Activated T-cell treated with anti-CD3 and anti-CD28 coated beads, Interleukin-2, amount 50 U/mL, for 72 hours (primary cell): Measurements from ENCODE around the gene PRSS27. TPM values are rescaled to one million over a fixed set of nuclear protein-coding genes. Genes with fewer than 3 reads are reported as not detected.
"Not testable (repeated sequence)": the region's sequence is repeated elsewhere in the genome, so short reads cannot be mapped to it uniquely, and the experiment has no call there.

ENCODE experiments used
- ATAC-seq, 2 donors: fragments of 150-1000 bp; cut with Tn5 transposase; replicated peaks in 1 of 2; 2 replicates each; pipeline ENCODE4 v1.10.0; 2021; ENCODE audit warnings: moderate library complexity in 2 of 2, mild to moderate bottlenecking in 1 of 2
- DNase-seq, 2 donors: peaks; one replicate each; pipeline ENCODE4 v3.0.0; 2021 to 2022; ENCODE audit warnings: mixed read lengths in 1 of 2
- H3K27ac Mint-ChIP-seq: one replicate; pipeline ENCODE4 v1.8.0; 2022; ENCODE audit warnings: mild to moderate bottlenecking, moderate library complexity, mixed read lengths
- H3K27me3 Mint-ChIP-seq: one replicate; pipeline ENCODE4 v1.8.0; 2022; ENCODE audit warnings: low read depth, mixed read lengths
- H3K36me3 Mint-ChIP-seq, 2 donors: one replicate each; pipeline ENCODE4 v1.8.0; 2022; ENCODE audit warnings: mixed read lengths in 2 of 2, mild to moderate bottlenecking in 1 of 2; ENCODE audit not compliant: insufficient read depth in 2 of 2
- H3K4me1 Mint-ChIP-seq: one replicate; pipeline ENCODE4 v1.8.0; 2022; ENCODE audit warnings: low read depth, mixed read lengths
- H3K4me3 Mint-ChIP-seq, 2 donors: one replicate each; pipeline ENCODE4 v1.8.0; 2022; ENCODE audit warnings: mild to moderate bottlenecking in 2 of 2, mixed read lengths in 2 of 2, moderate library complexity in 2 of 2
- H3K9me3 Mint-ChIP-seq, 2 donors: one replicate each; pipeline ENCODE4 v1.8.0; 2022; ENCODE audit warnings: mixed read lengths in 2 of 2
- total RNA-seq, 2 donors: library from RNA; stranded (reverse); gene quantifications; one replicate each; pipeline ENCODE4 v1.2.3, GENCODE V29; 2022

Gene PRSS27
- total RNA-seq, 2 donors from 2014 or later: 7.6 to 8.8 TPM

DNA sequence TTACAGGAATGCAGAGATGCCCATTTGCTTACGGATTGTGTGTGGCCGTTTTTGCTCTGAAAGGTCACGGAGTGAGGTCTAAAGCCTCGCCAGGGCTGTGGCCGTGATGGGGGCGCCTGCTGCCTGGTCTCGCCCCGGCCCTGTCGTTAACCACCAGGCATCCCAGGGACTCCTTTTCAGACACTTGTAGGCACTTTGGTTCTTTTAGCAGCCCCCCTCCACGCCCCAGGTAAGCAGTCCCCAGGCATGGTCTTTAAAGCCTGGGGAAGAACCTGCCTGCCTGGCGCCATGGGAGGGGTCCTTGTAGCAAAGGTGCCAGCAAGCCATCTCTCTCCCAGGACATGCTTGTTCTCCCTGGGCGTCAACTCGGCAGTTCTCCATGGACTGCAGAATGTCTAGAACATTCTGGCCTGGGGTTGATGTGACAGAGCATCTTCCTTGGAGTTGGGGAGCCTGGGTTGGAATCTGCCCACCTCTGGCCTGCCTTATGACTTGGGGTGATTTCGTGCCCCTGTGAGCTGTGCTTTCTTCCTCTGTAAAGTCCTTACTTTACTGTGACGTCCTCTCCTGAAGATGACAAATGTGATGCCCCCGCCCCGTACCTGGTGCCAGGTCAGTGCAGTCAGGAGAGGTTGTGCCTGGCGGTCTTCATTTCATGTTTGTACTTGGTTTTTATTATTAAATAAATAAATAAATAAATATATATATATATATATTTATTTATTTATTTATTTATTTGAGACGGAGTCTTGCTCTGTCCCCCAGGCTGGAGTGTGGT lies 32.3 kb downstream of the PRSS27 start:
- Mint-ChIP-seq H3K27me3 (no peaks in the 10 kb centered on the region), H3K27ac (peak overlapping the region; percentile 95), H3K9me3 (no peaks in the 10 kb centered on the region), H3K4me1 (peaks cover 36% of the 10 kb centered on the region), H3K36me3 (peaks cover 0 to 2% of the 10 kb centered on the region in 2 donors), H3K4me3 (peak overlapping the region; percentile 89 to 91)
- DNase-seq: no peak
- ATAC-seq: no peak

DNA sequence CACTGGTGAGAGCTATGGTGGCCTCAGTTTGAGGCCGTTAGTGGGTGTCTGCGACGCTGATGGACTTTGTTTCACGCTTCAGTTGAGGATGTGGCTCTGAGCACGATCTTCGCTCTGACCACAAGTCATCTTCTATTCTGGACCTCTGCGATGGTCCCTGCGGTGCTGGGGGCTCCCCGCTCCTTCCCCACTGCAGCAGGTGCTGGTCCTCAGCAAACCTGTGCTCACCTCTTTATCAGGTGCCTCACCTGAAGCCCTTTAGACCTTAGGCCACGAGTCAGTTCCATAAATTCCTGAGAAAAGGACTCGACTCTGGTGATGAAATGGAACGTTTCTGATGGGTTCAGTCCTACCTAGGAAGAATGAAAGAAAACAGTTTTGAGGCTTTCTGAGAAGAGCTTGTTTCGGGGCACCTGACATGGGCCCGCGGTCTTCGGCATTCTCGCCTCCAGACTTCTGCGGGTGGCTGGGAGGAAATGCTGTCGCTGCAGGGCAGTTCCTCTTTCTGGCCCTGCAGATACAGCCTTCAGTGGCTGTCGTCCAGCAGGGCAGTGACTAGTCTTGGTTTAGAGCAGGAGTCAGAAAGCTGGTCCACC lies 33.0 kb downstream of the PRSS27 start:
- ATAC-seq (no peak), DNase-seq (peak; percentile 33)
- H3K27ac Mint-ChIP-seq: peak overlapping the region; percentile 95
- no peaks in the 10 kb centered on the region for H3K27me3 Mint-ChIP-seq
- H3K9me3 Mint-ChIP-seq: no peaks in the 10 kb centered on the region
- peaks cover 3 to 4% of the 10 kb centered on the region in 2 donors for H3K36me3 Mint-ChIP-seq
- peaks cover 39% of the 10 kb centered on the region for H3K4me1 Mint-ChIP-seq
- H3K4me3 Mint-ChIP-seq: peak overlapping the region; percentile 89 to 91

DNA sequence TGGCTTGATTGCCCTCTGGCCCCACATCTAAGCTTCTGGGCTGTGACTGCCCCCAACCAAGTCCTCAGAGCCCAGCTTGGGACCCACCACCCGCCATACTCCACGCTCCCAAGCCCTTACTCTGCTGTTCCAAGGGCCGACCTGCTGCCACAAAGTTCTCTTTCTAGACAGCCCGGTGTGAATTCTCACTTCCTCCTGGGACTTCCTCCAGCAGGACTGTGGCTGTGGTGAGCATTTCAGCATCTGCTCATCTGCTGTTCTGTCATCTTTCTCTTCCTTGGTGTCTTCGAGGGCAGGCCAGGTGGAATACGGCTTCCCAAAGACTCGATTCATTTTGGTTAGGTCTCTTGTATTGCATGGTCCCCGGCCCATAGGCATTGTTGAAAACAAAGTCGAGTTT lies 33.9 kb downstream of the PRSS27 start:
- not testable (repeated sequence) for H3K9me3 Mint-ChIP-seq, H3K27ac Mint-ChIP-seq, DNase-seq, ATAC-seq, H3K27me3 Mint-ChIP-seq, H3K36me3 Mint-ChIP-seq
- H3K4me3 Mint-ChIP-seq: peak overlapping the region in 1 of 2 donors; percentile 52
- H3K4me1 Mint-ChIP-seq: peaks cover 42% of the 10 kb centered on the region

DNA sequence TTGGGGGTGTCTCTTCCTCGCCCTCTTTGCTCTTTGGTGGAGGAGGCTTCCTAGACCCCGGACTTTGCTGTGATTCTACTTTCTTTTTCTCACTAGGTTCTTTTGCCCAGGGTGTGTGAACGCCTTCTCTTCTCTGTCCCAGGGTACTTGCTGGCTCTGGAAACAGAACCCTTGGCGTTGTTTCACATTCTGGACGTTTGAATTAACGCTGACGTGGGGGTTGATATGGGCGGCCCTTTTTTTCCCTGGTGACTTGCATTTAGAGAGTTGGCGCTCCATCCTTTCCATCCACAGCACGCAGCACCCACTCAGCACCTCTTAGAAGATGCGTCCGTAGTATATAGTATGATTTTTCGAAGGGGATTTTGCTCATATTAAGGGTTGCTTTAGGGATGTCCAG lies 37.0 kb downstream of the PRSS27 start:
- H3K9me3 Mint-ChIP-seq, H3K36me3 Mint-ChIP-seq, H3K27me3 Mint-ChIP-seq, DNase-seq: not testable (repeated sequence)
- Mint-ChIP-seq H3K27ac (peak overlapping the region; percentile 86), H3K4me1 (peaks cover 38% of the 10 kb centered on the region), H3K4me3 (peak overlapping the region; percentile 99)
- ATAC-seq: peak in 1 of 2 donors; percentile 1

DNA sequence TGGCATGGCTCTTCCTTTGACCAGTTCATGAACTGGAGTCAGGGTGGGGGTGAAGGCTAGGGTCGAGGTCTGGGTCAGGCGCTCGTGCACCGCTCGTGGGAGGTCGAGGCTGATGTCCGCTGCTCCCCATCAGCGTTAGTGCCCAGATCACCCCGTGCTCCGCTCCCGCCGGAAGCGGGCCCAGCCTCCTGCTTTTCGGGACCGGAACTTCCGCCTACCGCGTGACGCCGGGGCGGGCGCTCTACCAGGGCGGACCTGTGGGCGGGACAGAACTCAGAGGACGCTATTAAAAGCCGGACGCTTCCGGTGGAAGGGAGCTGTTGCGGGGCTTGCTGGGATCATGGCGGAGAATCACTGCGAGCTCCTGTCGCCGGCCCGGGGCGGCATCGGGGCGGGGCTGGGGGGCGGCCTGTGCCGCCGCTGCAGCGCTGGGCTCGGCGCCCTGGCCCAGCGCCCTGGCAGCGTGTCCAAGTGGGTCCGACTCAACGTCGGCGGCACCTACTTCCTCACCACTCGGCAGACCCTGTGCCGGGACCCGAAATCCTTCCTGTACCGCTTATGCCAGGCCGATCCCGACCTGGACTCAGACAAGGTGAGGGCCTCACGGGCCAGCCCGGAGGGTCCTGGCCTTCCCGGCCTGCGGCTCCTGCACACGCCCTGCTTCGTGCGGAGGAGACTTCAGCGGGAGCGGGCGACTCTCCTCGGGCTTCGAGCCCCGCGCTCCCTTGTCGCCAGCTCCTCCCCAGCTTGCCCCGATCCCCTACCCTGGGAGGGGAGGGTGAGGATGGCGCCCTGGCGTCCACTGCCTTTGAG lies 37.6 kb downstream of the PRSS27 start, which contains the start of gene KCTD5:
KCTD5 (plus strand) TSS at position 315 of the 813 bp plus-strand sequence; CDS start at position 341, 26 bp downstream.
- DNase-seq: peak; percentile 98
- Mint-ChIP-seq H3K27ac (peak within 1 kb of the TSS; percentile 94), H3K36me3 (peaks cover 4 to 7% of the 10 kb centered on the region in 2 donors), H3K27me3 (no peaks in the 10 kb centered on the region), H3K4me1 (peaks cover 32% of the 10 kb centered on the region), H3K4me3 (peak within 1 kb of the TSS; percentile 99), H3K9me3 (no peaks in the 10 kb centered on the region)
- ATAC-seq: peak; percentile 90 to 92

DNA sequence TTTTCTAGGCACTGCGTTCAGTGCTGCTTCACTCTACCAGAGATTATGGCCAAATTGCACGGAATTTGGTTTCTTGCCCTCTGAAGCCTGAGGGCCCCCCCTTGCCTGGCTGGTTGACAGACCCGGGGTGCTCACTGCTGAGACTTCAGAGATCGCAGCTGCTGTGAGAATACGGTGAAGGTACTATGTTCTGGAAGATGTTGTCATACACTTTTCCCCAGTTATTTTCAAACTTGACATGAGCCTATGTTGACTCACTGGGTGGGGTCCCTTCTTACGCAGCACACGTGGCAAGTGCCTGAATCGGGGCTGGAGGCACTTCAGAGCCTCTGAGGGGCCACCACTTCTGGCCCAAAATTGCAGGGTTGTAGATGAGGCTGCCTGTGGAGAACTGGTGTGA lies 39.7 kb downstream of the PRSS27 start:
- H3K9me3 Mint-ChIP-seq, DNase-seq, H3K27ac Mint-ChIP-seq, H3K27me3 Mint-ChIP-seq, H3K36me3 Mint-ChIP-seq: not testable (repeated sequence)
- peak; percentile 3 to 13 for ATAC-seq
- peak overlapping the region; percentile 63 to 99 for H3K4me3 Mint-ChIP-seq
- peaks cover 30% of the 10 kb centered on the region for H3K4me1 Mint-ChIP-seq

DNA sequence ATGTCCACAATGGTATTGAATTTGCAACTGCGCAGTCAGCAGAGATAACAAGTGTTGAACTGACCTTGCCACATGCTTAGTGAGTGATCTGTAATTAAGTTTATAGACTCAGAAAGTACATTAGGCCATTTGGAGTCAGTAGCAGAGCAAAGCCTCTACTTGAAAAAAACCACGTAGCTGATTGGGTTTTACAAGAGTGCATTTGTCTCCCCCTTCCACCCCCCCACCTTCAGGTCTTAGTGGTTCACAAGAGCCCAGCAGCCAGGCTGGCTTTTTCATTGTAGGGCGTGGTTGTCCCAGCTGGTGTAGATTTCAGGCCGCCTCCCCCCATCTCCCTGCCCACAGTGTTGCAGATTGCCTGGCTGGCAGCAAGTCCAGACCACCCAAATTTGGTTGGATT lies 40.1 kb downstream of the PRSS27 start:
- H3K36me3 Mint-ChIP-seq, H3K27ac Mint-ChIP-seq, H3K27me3 Mint-ChIP-seq, H3K9me3 Mint-ChIP-seq, ATAC-seq, DNase-seq: not testable (repeated sequence)
- Mint-ChIP-seq H3K4me1 (peaks cover 28% of the 10 kb centered on the region), H3K4me3 (peak overlapping the region in 1 of 2 donors; percentile 99)

DNA sequence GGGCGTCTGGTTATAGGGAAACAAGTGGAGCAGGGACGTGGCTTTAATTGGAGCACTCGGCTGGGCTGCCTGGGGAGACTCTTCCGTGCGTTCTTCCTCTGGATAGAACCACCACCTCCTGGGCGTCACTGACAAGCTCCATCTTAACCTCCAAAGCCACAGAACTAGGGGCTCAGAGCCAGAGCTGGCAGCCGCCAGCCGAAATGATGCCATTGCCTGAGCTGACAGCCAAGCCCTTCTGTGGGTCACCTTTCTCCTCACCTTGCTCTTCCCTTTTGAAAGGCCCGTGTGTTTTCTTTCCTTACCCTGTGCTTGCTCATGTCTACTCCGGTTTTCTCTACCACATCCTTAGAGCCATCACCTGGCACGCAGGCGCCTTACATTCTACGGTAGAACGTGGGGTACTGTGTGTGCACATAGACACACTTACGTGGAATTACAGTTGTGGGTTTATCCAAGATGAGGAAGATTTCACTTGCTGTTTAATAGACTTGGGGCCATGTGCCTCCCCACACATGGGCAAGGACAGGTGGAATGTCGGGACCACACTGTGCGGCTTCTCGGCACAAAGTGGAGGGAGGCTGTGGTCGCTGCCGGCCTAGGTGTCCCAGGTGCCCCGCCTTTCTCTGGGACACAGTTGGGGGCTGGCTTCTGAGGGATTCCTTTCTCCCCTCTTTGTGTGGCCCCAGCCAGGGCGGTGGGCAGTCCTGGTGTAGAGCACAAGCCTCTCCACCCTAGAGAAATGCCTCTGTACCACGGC lies 41.6 kb downstream of the PRSS27 start:
- H3K27ac Mint-ChIP-seq, H3K27me3 Mint-ChIP-seq, ATAC-seq, DNase-seq, H3K4me3 Mint-ChIP-seq, H3K36me3 Mint-ChIP-seq, H3K9me3 Mint-ChIP-seq: not testable (repeated sequence)
- H3K4me1 Mint-ChIP-seq: peaks cover 27% of the 10 kb centered on the region

DNA sequence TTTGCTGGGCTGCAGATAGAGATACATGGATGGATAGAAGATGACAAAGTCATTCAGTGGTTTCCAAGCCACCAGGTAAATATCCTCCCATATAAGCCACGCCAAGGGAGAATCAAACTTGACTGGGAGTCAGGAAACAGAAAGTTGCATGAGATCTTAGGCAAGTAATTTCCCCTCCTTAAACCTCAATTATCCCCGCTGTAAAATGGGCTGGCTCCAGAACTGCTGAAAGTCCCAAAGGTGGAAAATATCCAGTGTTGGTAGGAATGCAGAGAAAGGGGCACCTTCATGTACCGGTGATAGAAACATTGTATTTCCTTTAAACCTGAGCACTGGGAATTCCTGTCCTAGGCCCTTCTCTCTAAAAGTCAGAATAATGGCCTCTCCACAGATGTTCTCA lies 43.1 kb downstream of the PRSS27 start:
- not testable (repeated sequence) for ATAC-seq, H3K4me3 Mint-ChIP-seq, DNase-seq, H3K9me3 Mint-ChIP-seq, H3K27me3 Mint-ChIP-seq, H3K36me3 Mint-ChIP-seq, H3K27ac Mint-ChIP-seq
- peaks cover 30% of the 10 kb centered on the region for H3K4me1 Mint-ChIP-seq

DNA sequence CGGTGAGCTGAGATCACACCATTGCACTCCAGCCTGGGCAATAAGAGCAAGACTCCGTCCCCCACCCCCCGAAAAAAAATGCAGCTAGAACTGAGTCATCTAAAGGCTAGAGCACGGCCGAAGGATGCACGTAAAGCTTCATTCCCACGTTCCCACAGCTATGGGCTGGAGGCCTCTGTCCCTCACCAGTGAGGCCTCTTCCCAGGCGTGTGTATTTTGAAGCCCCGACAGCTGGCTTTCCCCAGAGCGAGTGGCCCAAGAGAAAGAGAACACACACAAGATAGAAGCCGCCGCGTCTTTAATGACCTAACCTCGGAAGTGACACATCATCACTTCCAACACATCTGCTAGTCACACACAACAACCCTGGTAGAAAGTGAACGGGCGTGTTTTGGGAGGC lies 44.3 kb downstream of the PRSS27 start:
- Mint-ChIP-seq H3K4me3 (peak overlapping the region in 1 of 2 donors; percentile 22), H3K27ac (peak overlapping the region; percentile 3)
- ATAC-seq: no peak

DNA sequence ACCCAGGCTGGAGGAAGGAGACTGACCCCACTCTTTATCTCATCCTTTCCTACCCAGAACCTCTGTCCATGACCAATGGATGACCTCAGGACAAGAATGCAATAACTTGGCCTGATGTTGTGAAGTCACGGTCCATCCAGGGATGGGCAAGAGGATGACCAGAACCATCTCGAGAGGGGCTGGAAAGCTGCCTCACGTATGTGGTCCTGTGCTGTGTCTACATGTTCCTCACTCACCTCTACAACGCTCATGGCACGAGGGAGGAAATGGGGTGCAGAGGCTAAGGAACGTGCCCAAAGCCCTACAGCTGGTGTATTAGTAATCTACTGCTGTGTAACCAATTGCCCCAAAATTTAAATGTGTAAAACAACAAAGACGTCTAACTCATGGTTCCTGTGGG lies 45.0 kb downstream of the PRSS27 start:
- Mint-ChIP-seq H3K4me3 (no peak overlapping the region), H3K4me1 (peaks cover 38% of the 10 kb centered on the region), H3K27me3 (no peaks in the 10 kb centered on the region), H3K9me3 (no peaks in the 10 kb centered on the region), H3K27ac (no peak overlapping the region), H3K36me3 (peaks cover 2 to 3% of the 10 kb centered on the region in 2 donors)
- DNase-seq (no peak), ATAC-seq (no peak)

More for the DNA sequence above, 44.3 kb downstream of the PRSS27 start:
- DNase-seq: no peak
- peaks cover 32% of the 10 kb centered on the region for H3K4me1 Mint-ChIP-seq
- no peaks in the 10 kb centered on the region for H3K9me3 Mint-ChIP-seq
- H3K36me3 Mint-ChIP-seq: peaks cover 2% of the 10 kb centered on the region in 2 donors
- no peaks in the 10 kb centered on the region for H3K27me3 Mint-ChIP-seq
